HG02588 (cell line): ENCODE measurements around the gene DIP2C.

Experiments
- ATAC-seq: cut with Tn5 transposase; IDR thresholded peaks from one replicate; pipeline ENCODE4 v1.9.1; 2021; ENCODE audit warnings: mild to moderate bottlenecking, moderate library complexity; ENCODE audit not compliant: unreplicated experiment

DIP2C gene

DNA sequence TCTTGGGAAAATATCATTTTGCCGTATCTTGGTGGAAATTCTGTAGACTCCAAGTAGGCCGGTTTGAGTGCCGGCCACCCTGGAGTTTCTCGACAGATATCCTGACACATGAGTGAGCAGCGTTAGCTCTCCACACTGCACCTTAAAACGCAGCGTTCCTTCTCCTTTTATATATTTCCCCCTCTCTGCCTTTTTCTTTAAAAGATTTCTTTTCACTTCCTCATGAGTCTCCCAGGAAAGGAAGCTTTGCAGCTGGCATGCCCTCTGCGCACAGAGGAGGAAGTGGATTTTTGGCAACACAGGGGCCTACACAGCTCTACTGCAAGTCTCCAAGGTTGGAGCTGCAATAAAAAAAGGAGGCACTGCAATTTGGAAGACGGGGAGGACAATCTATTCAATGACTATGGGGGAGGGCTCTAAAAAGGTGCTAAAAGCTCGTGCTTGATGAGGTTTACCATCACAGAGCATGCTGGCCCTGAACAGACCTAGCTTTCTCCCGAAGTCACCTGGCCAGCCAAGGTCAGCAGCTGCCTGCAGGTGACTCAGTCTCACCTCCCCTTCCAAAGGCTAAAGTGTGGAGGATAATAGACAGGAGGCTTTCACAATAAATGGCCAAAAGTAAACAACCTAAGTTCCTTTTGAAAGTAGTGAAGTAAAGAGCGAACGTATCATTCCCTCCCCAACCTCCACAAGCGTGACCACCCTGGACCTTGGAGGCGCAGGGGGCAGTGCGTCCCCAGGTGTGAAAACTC, 301.4 kb downstream of the DIP2C start:
- ATAC-seq = no peak

DNA sequence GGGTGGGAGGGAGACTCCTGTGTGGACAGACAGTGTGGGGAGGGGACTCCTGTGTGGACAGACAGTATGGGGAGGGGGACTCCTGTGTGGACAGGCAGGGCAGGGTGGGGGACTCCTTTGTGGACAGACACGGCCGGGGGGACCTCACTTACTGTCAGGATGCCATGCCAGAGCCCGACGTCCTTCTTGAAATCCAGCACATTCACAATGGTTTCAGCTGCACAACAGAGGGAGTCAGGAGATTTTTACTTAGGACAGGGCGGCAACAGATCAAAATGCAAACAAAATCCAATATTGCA, 301.9 kb downstream of the DIP2C start:
- ATAC-seq = no peak

DNA sequence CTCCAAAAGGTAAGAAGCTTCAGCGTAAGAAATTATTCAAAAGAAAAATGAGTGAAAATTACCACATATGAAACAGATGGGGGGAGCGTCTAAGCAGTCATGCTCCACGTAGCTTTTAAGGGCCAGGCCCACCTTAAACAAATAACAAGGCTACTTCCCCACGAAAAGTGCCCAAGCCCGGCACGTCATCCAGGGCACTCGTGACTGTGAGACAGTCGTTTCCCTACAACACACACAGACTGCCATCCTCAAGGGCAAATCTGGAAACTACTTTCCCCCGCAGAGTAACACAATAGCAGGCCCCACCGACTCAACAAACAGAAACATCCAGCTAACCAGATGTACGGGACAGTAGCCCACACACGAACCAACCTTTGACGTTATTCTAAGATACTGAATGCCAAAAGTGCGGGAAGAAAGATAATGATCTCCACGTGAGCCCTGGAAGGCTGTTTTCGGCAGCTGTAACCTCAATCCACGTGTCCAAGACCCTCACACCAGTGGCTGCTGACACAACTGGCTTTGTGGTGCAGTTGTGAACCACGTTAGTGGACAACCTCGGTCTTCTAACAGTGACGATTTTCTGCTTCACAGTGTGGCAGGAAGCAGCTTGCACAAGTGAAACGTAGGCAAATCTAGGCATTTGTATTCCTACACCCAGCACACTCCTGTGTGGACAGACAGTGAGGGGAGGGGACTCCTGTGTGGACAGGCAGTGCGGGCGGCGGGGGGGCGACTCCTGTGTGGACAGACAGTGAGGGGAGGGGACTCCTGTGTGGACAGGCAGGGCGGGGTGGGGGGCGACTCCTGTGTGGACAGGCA, 302.5 kb downstream of the DIP2C start:
- ATAC-seq = no peak

DNA sequence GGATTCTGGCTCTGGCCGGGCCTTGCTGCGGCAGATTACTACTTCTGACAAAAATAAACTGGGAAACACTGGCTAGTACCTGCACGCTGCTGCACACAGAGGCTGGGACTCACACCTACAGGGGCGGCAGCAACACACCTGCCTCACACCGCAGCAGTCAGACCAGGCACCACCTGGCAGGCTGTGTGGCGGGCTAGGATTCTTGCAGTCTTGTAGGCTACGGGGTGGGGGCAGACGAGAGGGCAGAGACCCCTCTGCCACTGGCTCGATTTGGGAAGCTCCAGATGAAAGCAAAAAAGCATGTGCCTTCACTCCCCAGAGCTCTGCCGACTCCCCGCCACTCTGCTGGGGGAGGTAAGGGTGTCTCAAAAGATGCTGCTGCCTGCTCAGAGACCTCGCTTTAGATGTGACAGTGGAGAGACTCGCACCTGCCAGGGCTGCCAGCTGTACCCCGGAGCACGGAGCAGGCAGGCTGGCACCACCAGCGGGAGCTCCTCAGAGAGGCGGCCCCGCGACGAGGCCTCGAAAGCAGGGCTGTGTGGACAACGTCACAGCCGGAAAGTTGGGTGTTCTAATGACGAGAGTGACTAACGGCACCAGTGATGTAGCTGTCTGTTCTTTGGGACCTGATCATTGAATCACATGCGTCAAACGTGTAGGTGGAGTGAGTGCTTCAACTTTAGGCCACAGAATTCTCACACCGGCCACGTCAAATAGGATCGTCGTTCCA, 303.7 kb downstream of the DIP2C start:
- ATAC-seq = no peak

DNA sequence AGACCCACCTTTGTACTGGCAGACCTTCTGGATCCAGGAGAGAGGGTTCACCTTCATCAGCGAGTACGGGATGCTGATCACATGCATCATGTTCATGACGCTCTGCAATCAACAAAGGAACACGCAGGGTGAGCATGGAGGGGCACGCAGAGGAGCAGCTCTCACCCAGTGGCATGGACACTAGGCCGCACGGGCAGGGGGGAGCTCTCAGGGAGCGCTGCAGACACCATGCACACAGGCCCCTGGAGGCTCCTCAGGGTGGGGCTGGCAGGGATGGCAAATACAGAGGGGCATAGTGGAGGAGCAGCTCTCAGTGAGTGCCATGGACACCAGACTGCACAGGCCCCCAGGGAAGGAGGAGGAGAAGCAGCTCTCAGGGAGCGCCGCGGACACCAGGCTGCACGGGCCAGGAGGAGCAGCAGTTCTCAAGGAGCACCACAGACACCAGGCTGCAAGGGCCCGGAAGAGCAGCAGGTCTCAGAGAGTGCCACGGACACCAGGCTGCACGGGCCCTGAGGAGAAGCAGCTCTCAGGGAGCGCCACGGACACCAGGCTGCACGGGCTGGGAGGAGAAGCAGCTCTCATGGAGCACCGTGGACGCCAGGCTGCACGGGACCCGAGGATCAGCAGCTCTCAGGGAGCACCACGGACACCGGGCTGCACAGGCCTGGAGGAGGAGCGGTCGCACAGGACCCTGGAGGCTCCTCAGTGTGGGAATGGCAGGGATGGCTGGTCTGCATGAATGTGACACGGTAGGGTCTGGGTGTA, 304.7 kb downstream of the DIP2C start:
- no peak for ATAC-seq

DNA sequence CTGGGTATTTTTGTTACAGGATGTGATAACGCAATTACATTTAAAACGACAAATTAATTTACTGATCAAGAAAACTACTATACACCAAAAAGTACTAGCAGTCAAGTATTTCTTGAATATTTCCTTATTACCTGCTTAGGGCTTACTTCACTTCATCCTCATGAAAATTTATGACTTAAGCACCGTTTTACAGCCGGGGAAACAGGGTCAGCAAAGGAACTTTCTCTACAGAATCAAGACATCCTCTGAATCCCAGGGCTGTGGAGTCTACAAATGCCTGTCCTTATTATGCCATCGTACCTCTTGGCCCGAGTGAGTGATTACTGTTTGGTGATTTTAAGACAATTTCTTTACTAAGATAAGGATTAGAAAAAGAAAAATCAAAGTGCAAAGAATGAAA, 305.9 kb downstream of the DIP2C start:
- no peak for ATAC-seq

DNA sequence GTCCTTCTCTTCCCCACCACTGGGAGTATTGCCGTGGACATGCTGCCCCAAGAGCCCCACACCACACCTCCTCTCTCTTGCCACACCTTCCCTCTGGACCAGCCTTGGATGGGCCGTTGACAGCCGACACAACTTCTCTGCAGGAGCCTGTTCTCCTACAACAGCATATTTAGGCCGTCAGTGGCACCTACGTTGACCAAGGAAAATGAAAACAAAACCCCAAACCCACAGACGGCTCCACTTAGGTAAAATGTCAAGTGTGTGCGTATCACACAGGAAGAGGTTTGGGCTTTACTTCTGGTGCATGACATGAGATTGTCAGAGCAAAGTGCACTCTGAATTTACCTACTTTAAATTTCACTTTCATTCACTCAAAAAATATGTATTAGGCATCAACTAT, 307.7 kb downstream of the DIP2C start:
- no peak for ATAC-seq

DNA sequence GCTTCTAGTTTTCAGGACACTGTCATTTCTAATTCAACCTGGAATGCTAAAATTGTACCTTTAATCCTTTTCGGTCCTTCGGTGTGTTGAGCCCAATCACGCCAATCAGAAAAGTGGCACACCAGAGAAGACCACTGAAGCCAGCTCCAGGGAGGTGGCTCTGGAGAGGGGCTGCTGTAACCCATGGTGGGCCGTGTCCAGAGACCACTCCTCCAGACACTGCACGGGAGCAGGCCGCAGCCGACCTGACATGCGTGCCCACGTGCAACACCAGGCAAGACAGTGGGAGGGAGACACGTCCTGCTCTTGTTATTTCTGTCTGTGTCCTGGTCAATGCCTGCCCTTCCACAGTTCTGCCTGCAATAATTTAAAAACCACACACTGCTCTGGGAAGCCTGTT, 308.1 kb downstream of the DIP2C start:
- no peak for ATAC-seq

DNA sequence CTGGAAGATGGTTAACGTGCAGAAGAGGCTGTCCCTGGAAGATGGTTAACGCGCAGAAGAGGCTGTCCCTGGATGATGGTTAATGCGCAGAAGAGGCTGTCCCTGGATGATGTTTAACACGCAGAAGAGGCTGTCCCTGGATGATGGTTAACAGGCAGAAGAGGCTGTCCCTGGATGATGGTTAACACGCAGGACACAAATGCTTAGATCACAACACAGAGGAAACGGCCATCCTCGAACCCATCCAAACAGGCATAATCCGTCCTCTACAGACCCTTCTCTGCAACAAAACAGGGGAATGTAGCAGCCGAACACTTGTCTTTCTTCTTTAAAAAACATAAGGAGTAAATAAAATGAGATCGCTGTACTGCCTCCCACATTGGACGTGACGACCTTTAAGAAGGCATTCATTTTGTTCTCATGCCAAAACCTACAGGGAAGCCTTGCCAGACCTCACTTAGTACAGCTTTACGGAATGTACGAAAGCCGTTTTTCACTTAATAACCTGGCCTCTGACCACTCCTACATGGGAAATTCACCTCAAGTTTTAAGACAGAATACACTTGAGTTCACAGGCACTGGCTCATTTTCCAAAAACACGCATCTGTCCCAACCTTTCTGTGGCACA, 309.0 kb downstream of the DIP2C start:
- ATAC-seq = no peak

DNA sequence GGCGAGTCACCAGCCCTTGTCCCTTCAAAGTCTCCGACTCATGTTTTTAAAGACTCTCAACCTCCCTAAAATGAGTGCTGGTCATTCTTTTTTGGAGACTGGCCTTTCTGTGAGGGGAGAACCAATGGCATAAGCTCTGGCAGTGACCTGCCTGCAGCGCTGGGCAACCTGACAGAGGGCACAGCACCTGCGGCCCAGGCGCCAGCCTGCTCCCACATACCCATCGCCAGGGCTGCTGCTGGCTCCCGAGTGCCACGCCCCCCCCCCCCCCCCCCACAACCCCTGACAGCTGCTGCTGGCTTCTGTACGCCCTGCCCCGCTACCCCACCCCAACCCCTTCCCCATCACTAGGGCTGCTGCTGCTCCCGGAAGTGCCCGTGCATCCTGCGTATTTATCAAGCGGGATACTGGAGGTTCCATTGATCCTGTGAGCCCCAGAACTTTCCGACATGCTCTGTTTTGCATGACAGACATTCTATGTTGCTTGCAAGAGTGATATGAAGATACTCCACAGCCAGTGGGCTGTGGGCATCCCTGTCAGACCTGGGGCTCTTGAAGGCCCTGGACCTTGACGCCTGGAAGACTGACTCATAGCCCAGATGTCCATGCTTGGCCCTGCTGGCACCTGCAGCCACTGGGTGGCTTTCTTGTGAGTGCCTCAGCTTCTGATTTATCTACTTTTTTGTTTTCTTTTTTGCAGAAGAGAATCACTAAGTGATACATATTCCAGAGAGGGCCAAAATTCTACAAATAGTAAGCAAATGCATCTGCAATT, 310.4 kb downstream of the DIP2C start:
- ATAC-seq = no peak

DNA sequence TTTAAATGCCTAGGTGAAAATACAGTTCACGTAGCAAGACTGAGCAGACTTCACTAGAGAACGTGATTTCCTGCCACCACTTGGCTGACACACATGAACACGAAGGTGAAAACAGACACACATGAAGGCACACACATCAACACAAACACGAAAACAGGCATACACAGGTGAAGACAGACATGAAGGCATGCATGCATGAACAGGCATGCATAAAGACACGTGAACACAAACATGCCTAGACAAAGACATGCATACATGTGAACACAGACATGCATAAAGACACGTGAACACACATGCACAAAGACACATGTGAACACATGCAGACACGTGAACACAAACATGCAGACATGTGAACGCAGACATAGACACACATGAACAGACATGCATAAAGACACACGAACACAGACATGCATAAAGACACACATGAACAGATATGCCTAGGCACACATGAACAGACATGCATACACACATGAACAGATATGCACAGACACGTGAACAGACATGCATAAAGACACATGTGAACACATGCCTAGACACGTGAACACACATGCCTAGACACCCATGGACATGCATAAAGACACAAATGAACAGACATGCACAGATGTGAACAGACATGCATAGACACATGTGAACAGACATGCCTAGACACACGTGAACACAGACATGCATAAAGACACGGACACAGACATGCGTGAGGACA, 311.1 kb downstream of the DIP2C start:
- ATAC-seq = no peak

DNA sequence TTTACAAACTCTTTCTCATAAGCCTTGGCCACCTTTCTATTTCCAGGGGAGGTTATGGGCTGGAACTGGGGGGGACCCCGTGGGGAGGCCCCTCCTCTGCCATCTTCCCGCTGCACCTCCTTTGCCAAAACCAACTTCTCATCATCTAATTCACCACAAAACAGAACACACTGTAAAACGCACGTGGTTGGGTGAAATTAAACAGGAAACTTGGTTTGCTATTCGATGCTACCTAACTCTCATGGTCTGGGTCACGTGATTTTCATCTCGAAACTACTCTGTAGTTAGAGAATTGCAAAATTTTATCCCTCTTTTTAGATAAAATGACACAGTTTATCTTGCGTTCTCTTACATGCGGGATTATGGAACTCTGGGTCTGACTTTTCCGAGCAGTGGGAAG, 312.2 kb downstream of the DIP2C start:
- ATAC-seq = no peak

DNA sequence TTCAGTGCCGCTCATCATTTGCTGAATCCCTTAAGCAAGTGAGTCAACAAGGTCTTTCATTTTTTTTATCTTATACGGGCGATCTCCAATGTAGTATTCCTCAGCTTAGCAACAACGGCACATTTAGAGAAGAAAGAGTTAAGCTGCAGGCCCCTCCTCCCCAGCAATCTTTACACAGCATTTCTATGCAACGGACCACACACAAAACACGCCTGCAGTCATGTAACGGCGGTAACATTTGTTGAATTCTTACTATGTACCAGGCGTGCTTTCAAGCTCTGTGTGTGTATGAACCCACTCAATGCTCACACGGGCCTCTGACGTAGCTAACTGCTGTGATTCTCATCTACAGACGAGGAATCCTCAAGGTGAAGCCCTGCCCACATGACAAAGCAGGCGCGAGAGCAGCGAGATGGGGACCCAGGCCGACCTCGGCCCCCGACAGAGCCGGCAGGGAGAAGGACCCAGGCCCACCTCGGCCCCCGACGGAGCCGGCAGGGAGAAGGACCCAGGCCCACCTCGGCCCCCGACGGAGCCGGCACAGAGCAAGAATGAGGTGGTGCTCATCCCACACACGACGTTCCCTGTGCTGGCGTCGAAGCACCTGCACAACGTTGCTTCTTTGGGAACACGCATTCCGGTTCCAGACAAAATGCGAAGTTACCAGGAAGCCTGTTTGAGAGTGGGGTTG, 313.5 kb downstream of the DIP2C start:
- ATAC-seq = no peak

DNA sequence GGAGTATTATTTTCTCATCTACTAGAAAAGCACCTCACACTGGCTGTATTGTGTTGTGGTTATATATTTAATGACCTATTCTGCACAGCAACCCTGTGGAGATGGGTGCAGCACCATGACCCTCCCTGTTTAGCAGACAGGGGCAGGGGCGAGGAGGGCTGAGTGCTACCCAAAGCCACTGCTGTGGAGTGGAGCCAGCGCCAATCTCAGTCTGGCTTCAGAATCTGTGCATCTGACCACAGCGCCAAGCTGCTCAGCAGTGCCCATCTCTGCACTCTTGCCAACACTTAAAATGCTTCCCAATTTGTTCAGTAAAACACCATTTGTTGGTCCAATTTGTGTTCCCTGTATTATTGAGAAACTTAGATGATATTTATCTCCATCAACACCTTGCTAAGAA, 315.1 kb downstream of the DIP2C start:
- ATAC-seq = no peak

DNA sequence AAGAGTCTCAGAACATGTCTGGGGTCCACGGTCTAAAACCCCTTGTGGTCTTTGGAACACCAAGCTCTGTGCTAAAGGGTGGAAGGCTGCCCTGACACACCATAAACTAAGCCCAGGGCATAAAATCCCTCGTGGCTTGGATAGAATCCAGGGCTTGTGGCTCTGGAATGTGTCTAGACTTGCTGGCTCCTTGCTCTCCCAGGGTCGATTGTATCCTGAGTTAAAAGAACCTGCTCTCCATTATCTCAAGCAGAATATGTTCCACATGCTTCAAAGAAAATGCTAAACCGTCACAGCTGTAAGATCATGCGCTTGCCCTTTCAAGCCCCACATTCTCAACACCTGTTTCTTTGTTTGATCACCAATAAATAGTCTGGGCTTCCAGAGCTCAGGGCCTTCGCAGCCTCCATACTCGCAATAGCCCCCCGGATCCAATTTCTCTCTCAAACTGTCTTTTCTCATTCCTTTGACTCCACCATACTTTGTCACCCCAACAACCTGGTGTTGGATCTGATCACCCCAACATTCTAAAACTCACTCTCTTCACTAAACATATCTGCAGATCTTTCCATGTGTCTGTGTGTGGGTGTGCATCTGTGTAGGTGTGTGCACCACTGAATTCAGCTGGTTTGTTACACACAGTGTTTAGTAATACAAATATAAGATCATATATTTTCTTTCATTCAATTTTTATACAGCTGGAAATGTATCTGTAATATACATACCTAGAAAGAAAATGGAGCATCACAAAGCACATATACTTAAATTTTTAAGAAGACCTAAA, 315.8 kb downstream of the DIP2C start:
- no peak for ATAC-seq

DNA sequence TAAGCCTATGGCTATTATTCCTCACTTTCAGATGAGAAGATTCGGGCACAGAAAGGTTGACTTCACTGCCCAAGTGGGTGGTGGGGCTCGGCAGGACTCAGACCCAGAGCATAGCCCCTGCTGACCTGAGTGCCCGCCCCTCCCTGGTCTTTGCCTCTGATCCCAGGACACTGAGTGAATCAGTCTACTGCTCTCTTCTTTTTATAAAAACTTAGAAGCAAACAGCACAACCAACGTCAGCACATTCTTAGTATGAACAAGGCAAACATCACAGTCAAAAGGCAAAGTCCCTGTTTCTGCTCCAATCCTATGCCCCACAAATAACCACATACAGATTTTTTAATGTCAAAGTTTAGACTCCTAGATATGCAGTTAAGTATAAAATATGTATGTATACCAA, 316.5 kb downstream of the DIP2C start:
- ATAC-seq = no peak

DNA sequence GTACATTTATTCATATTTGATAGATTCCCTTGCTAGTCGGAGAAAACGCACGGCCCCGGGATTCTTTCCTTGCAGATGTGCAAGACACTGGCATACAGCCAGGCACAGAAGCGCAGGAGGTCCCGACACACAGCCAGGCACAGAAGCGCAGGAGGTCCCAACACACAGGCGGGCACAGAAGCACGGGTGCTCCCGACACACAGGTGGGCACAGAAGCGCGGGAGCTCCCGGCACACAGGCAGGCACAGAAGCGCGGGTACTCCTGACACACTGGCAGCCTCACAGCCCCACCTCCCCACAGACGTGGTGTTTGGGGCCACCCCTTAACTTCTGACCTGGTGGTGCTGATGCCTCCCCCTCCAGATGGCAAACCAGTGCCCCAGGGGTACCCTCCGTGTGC, 316.9 kb downstream of the DIP2C start:
- no peak for ATAC-seq

DNA sequence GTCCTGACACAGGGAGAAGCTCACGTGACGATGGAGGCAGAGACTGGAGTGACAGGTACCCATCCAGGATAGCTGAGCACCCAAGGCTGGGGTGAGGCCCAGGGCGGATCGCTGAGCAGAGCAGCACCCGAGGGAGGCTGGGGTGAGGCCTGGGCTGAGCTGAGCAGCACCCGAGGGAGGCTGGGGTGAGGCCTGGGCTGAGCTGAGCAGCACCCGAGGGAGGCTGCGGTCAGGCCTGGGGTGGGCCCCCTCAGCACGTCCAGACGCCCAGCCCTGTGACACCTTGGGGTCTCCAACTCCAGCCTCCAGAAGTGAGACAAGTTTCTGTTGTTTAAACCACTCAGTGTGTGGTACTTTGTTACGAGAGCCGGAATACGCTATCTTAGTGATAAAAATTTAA, 318.0 kb downstream of the DIP2C start:
- no peak for ATAC-seq
